GM12892 (cell line): ENCODE results near the gene RNF207.

Experiments used
- POLR2A ChIP-seq: IDR thresholded peaks from 2 replicates; pipeline ENCODE4 v1.6.1; 2011; ENCODE audit warnings: low read depth, low read length, control low read depth
- TAF1 ChIP-seq: IDR thresholded peaks from 2 replicates; pipeline ENCODE4 v1.6.1; 2011; ENCODE audit warnings: low read depth, mild to moderate bottlenecking, control low read depth, low read length, borderline replicate concordance

- no peak for TF ChIP-seq TAF1
- TF ChIP-seq POLR2A = no peak
Measured at GRCh38 chr1:6176779-6177178, 29.1 kb upstream of the RNF207 start.
